HG03571 (cell line): ENCODE data around the gene SLC6A13.
"Not testable (repeated sequence)": the region's sequence is repeated elsewhere in the genome, so short reads cannot be mapped to it uniquely, and the experiment has no call there.

Experiments used
- ATAC-seq: cut with Tn5 transposase; IDR thresholded peaks from one replicate; pipeline ENCODE4 v1.9.1; 2021; ENCODE audit not compliant: unreplicated experiment

Gene SLC6A13

DNA sequence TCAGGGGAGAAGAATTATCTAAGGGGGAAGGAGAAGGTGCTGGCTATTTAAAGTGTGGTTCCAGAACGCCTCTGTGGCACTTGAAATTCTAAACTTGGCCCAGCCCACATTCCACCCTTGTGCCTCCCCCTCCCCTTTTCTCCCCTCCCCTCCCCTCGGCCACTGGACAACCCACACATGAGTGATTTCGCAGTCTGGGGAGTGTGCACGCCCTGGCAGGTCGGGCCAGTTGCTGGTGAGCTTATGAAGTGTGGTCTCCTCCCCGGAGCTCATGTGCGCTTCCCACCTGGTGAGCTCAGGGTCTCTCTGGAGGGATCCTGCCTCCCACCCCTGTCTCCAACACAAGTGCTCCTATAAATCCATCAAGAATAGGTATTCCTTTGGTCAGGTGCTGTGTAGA lies at the start of gene SLC6A13:
Gene SLC6A13, minus strand, starts transcription at position 20 of the 400 bp plus-strand sequence. CDS start 2,784 bp downstream, outside the sequence.
- ATAC-seq = no peak

DNA sequence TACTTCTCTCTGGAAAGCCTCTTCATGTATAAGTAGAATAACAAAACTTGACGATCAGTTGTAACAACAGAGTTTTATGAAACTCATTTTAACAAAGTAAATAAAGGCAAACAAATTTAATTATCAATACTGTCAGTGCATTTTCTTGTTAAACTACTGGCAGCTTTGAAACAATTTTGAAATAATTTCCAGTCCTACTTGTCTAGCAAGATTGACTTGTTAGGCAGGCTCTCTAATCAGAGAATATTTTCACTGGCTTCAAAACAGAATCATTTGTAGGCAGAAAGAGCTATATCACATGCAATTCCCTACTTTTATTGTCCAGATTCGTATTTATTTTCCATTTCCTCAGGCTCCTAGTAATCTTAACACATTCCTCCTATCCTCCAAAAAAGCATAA lies 45.9 kb upstream of the SLC6A13 start:
- no peak for ATAC-seq

DNA sequence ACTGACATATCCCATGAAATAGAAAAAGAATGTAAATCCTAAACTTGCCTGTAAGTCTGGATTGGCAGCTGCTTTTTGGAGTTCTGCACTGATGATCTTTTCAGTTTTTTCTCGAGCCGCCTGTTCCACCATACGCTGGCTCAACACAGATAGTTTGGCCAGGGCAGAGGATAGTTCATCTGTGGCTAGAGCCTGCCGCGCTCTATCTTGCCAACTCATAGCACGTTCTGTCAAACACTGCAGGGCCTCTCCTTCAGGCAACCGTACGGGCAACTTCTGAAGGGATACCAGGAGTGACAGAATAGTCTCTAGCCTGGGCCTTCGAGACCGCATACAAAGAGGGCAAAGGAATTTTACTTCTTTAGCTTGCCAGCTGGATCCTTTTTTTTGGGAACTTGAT lies 44.8 kb upstream of the SLC6A13 start:
- ATAC-seq = no peak

DNA sequence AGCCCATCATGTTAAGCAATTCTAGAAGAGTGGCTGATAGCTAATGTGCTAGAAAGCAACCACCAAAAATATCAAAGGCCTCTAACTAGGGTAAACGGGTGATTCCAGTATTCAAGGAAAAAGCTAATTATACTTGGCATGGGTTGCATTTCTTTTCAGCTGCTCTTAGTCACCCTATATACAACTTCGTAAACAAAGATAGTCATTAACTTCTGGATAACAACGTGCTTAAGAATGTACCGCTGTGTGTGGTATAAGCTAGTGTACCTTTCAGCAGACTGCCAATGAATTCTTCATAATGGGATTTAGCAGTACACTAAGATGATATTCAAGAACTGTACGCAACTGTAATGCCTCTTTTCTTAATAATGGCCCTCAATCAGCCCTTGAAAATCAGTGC lies 42.2 kb upstream of the SLC6A13 start:
- ATAC-seq = no peak

DNA sequence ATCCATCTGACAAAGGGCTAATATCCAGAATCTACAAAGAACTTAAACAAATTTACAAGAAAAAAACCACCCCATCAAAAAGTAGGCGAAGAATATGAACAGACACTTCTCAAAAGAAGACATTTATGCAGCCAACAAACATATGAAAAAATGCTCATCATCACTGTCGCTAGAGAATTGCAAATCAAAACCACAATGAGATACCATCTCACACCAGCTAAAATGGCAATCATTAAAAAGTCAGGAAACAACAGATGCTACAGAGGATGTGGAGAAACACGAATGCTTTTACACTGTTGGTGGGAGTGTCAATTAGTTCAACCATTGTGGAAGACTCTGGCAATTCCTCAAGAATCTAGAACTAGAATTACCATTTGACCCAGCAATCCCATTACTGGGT lies 40.1 kb upstream of the SLC6A13 start:
- ATAC-seq = not testable (repeated sequence)

DNA sequence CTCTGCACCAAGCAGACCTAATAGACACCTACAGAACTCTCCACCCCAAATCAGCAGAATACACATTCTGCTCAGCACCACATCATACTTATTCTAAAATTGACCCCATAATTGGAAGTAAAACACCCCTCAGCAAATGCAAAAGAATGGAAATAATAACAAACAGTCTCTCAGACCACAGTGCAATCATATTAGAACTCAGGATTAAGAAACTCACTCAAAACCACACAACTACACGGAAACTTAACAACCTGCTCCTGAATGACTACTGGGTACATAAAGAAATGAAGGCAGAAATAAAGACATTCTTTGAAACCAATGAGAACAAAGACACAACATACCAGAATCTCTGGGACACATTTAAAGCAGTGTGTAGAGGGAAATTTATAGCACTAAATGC lies 37.5 kb upstream of the SLC6A13 start:
- not testable (repeated sequence) for ATAC-seq

DNA sequence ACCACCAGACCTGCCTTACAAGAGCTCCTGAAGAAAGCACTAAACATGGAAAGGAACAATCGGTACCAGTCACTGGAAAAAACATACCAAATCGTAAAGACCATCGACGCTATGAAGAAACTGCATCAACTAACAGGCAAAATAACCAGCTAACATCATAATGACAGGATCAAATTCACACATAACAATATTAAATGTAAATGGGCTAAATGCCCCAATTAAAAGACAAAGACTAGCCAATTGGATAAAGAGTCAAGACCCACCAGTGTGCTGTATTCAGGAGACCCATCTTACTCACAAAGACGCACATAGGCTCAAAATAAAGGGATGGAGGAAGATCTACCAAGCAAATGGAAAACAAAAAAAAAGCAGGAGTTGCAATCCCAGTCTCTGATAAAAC lies 36.9 kb upstream of the SLC6A13 start:
- not testable (repeated sequence) for ATAC-seq

DNA sequence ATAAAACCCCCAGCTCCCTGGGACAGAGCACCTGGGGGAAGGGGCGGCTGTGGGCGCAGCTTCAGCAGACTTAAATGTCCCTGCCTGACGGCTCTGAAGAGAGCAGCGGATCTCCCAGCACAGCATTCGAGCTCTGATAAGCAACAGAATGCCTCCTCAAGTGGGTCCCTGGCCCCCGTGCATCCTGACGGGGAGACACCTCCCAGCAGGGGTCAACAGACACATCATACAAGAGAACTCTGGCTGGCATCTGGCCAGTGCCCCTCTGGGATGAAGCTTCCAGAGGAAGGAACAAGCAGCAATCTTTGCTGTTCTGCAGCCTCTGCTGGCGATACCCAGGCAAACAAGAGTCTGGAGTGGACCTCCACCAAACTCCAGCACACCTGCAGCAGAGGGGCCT lies 35.4 kb upstream of the SLC6A13 start:
- not testable (repeated sequence) for ATAC-seq

DNA sequence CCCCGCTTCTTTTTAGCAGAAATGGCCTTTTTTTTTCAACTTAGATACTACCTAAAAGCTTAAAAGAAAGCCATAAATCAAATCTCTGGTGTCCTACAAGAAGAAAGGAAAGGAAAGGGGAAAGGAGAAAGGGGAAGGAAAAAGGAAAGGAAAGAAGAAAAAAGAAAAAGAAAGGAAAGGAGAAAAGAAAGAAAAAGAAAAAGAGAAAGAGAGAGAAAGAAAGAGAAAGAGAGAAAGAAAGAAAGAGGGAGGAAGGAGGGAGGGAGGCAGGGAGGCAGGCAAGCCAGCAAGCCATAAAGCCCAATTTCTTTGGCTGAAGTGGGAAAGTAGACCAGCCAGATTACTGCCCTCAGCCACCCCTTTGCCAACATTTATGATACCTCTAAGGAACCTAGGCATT lies 32.5 kb upstream of the SLC6A13 start:
- no peak for ATAC-seq

DNA sequence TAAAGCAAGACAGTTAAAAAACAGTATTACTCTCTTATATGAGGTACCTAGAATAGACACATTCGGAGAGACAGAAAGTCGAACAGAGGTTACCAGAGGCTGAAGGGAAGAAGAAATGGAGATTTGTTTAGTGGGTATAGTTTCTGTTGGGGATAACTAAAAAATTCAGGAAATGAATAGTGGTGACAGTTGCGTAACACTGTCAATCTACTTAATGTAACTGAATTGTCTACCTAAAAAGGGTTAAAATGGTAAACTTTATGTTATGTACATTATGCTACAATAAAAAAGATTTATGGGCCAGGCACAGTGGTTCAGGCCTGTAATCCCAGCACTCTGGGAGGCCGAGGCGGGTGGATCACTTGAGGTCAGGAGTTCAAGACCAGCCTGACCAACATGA lies 30.6 kb upstream of the SLC6A13 start:
- no peak for ATAC-seq

DNA sequence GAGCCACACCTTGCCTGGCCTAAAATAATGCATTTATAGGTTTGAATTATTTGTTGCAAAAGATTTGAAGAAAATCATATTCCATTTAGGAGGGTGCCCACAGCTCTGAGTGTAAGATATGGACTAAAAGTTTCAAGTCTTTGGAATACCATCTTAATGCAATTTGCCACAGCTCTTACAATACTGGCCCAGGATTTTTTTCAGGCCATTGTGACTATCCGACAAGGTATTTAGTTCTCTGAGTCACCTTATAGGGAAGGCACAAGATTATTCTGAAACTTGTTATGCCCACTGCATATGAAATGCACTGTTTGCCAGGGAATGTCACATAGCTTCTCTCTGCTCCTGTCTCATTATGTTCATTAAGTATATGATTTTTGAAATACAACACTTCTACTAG lies 29.6 kb upstream of the SLC6A13 start:
- ATAC-seq = no peak

DNA sequence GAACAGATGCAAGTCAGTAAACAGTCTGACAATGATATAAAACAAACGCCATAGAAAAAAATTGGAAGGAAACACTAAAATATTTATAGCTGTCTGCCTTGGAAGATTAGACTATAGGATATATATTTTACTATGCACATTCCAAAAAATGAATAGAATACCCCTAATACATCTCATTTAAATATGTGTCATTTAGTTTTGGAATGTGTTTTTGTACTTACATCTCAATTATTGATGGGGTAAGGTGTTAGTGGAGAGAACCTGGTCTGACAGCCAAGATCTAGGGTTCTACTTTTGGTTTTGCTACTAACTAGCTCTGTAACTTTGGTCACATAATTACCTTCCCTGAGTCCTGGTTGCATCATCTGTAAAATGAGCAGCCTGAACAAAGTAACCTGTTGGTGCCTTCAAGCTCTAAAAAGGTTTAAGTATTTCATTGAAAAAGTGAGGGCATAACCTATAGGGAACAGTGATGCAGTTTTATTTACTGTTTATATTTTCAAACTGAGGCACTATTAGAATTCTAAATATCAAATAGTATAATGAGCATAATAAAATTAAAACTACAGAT lies 28.6 kb upstream of the SLC6A13 start:
- ATAC-seq = no peak

DNA sequence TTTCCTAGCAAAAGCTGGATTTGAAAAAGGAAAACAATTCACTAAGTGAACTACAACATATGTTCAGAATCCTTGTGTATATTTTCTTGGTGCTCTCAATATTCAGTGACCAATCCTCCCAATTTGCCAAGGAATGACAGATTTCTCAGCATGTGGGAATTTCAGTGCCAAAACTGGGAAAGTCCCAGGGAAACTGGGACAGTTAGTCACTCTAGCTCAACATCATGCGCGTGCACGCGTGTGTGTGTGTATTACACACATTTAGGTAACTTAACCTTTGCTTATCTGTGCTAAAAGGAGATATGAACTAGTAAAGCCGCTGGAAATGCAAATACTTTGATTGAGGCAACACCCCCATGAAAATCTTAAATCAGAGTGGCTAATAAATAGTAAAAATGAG lies 26.1 kb upstream of the SLC6A13 start:
- no peak for ATAC-seq

DNA sequence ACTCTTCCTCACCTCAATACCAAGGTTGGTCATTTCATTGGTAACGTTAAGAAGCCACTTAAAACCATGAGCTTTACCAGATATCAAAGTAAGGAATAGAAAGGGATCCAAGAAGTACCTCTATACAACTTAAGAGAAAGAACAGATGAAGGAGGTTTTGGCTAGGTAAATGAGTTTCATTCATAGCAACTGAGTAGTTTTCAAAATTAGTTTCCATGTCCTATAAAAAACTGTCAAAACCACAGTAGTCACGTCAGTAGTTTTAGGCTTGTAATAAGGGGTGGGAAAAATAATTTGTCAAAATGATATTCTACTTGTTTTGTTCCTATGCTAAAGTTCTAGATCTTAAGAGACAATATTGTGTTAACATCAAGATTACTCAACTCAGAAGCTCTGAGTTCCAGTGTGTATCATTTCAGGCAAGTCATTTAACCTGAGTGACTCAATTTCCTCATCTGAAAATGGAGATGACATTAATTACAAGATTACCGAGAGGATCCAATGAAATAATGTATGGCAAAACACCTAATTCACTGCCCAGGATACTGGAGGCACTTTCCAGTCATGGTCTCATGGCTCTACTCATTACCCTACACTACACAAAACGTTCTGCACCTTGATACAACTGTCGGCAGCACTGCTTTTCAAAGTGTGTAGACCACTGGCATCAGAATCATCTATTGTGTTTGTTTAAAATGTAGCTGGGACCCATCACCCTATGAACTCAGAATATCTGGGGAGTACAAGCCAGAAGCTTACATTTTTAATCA lies 24.1 kb upstream of the SLC6A13 start:
- ATAC-seq = no peak

DNA sequence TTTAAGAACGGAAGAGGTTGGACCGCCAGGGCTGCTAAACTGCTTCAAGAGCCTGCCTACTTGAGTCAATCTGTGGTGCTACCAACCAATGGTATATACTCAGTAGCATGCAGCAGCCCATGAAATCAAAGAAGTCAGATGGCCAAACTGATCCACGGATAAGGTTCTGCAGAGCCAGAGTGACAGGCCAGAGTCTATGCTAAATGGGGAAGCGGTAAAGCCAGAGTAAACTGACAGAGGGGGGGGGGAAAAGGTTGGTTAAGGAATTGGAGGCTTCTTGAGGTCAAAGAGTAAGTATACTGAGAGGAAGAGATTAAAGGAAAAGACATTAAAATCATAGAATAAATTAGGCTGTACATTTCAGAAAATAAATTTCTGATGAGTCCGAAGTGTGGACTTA lies 15.4 kb upstream of the SLC6A13 start:
- no peak for ATAC-seq

DNA sequence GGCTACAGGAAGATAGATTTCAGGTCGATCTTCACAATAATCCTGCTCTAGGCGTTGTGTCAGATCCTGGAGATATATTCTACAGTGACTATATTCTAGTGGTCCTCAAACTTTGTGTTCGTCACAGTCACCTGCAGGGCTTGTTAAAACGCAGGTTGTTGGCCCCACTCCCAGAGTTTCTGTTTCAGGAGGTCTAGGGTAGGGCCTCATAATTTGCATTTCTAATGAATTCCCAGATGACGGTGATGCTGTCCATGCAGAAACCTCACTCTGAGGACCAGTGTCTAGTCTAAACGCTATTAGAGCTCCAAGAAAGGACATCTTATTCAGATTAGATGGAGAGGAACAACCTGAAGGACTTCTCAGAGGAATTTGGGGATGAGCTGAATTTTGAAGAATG lies 13.2 kb upstream of the SLC6A13 start:
- ATAC-seq = no peak

DNA sequence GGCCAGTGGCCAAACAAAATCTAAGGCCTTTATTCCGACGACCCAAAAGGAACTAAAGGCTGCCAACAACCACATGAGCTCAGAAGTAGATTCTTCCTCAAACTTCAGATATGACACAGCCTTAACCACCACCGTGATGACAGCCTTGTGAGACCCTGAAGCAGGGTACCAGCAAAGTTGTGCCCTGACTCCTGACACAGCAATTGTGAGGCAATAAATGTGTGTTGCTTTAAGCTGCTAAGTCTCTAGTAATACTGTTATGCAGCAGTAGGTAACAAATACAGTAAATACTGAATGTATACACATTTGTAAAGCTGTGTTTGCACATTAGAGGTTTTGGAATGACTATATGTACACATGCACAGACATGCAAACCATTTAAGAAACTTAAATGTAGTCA lies 10.7 kb upstream of the SLC6A13 start:
- ATAC-seq = no peak

DNA sequence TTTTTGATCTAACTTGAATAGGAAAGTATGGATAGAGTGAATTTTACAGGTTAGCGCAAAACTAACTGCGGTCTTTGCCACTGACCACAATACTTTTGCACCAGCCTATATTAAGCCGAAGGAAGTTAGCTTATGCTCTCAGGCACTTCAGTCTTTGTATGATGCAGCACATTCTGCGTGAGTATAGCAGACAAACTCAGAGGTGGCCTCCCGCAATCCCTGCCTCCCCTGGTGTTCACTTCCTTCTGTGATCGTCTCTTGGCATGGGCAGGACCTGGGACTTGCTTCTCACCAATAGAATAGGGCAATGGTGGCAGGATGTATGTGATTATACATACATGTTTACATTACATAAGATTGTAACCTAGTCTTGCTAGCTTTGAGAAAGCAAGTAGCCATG lies 10.3 kb upstream of the SLC6A13 start:
- no peak for ATAC-seq

DNA sequence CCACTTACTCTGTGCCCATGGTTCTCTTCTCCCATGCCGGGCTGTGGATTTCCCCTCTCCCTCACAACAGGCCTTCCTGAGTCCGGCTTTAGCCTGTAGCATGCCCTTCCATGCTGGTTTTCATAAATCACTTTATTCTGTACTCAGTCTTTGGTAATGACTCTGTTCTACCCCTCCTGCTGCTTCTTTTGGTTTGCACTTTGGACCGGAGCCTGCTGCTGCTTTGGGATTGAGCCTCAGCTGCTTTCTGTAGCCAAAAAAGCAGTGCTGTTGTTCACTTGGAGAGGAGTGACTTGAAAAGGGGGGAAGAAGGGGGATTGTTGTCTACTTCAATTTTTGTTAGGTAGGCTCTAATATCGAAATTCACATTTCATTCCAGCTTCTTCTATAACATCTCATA lies 8.5 kb upstream of the SLC6A13 start:
- ATAC-seq = no peak

DNA sequence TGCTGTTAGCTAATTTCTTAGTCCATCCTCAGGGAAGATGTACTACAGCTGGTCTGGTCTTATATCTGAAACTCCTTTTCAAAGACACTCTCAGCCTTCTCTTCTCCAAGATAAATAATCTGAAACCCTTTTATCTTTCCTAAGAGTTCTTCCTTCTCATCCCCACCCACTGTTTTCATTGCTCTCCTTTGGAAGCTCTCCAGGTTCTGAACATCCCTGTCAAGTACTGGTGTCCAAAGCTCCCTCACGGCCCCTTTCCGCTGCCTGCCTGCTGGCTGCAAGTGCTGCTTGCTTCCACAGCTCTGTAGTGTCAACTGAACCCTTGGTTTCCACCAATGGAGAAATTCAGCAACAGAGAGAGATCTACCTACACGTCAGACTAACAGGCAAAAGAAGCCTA lies 6.6 kb upstream of the SLC6A13 start:
- no peak for ATAC-seq

DNA sequence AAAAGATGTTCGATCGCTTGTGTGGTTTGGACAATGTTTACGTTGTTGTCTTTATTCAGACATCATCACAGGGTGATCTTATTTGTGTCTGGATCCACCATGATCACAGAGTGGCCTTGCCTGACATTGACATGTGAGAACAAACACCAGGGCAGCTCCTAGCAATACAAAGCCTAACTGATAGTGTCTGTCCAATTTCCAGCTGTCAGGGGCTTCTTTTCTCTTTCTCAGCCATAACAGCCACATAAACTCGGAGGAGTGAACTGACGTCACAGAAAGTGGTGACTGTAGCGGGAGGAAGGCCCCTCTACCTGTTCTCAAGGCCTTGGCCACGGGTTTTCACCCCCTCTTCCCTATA lies 5.8 kb upstream of the SLC6A13 start:
- ATAC-seq = no peak

DNA sequence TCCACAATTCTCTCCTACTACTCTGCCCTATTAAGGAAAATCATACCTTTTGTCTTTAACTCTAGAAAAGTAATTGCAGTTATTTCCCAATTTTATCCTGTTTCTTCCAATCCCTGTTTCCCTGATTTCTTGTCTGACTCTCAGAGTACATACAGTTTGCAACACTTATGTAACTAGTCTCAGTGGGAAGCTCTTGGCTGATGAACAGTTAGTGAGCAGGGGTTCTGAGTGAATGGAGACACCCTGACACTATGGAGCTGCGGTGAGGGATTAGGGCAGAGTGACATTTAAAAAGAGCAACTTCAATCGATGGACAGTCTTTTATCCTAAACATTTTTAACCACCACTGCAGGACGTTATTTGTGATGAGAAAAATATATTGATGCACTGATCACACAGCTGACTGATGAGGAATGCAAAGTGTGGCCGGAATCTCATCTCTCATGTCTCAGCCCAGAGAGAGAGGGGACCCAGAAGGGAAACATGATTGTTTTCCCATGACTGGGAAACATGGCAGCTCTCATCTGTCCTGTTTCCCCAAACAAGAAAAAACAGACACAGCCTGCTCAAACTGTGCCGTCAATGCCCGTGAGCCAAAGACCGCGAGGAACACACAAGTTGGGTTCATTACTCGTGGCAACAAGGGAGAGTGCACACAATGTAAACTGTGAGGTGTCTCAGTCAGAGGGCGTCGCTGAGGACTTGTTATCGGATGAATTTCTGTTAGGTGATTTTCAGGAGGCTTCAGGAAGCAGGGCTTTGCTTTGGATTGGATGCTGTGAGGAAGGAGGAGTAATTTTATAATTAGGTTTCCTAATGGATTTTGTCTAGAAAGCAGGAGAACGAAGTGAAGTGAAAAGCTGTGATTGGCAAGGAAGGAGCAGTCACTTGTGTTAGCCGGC lies 5.2 kb upstream of the SLC6A13 start:
- ATAC-seq = no peak
